RWPE1 (cell line): ENCODE measurements around the gene SPATA31C1.
"Not testable (repeated sequence)": the region's sequence is repeated elsewhere in the genome, so short reads cannot be mapped to it uniquely, and the experiment has no call there.

Experiments
- CTCF ChIA-PET: fragments of 350-600 bp; sonication (Branson Sonifier 250); formaldehyde crosslinking; extraction: SDS; loops from one replicate; lab custom pipeline; 2021; lab: Yijun Ruan, JAX
- POLR2A ChIA-PET: fragments of 400-600 bp; formaldehyde crosslinking; extraction: SDS; loops from one replicate; lab custom pipeline; 2020; ENCODE audit warnings: antibody characterized with exemption; ENCODE audit not compliant: low non-redundant PET; lab: Yijun Ruan, JAX
- DNase-seq: peaks from one replicate; pipeline ENCODE4 v3.0.0; 2012; ENCODE audit warnings: low spot score
- H3K27ac ChIP-seq: fragments of 450-650 bp; 2 replicates; pipeline ENCODE4 v1.5.1; 2017
- TF ChIP-seq, protein P1 (sequence below): fragments of 450-650 bp; conservative IDR thresholded peaks from 2 replicates; pipeline ENCODE4 v1.5.1; 2017; ENCODE audit warnings: low read depth, mild to moderate bottlenecking

SPATA31C1 gene

DNA sequence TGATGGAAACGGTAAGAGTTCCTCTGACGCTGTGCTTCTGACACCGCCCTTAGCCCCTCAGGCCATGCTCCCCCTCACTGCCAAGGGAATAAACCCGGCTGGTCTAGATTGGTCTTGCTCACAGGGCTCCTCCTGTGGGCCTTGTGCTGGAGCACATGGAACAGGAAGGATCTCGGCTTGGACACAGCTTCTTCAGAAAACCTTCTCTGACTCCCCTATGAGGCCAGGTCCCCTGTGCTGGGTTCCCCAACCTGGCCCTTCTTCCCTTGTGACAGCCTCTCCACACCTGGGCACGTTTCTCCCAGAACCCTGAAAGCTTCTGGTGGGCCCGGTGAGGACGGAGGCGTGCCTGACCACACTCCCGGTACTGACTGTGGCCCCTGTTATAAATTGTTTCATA is 26.9 kb upstream of the SPATA31C1 start:
- CTCF ChIA-PET, result no interaction called here
- TF ChIP-seq, protein P1, sequence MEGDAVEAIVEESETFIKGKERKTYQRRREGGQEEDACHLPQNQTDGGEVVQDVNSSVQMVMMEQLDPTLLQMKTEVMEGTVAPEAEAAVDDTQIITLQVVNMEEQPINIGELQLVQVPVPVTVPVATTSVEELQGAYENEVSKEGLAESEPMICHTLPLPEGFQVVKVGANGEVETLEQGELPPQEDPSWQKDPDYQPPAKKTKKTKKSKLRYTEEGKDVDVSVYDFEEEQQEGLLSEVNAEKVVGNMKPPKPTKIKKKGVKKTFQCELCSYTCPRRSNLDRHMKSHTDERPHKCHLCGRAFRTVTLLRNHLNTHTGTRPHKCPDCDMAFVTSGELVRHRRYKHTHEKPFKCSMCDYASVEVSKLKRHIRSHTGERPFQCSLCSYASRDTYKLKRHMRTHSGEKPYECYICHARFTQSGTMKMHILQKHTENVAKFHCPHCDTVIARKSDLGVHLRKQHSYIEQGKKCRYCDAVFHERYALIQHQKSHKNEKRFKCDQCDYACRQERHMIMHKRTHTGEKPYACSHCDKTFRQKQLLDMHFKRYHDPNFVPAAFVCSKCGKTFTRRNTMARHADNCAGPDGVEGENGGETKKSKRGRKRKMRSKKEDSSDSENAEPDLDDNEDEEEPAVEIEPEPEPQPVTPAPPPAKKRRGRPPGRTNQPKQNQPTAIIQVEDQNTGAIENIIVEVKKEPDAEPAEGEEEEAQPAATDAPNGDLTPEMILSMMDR, result no peak
- H3K27ac ChIP-seq, result no peak overlapping the region
- DNase-seq, result no peak
- POLR2A ChIA-PET, result no interaction called here

DNA sequence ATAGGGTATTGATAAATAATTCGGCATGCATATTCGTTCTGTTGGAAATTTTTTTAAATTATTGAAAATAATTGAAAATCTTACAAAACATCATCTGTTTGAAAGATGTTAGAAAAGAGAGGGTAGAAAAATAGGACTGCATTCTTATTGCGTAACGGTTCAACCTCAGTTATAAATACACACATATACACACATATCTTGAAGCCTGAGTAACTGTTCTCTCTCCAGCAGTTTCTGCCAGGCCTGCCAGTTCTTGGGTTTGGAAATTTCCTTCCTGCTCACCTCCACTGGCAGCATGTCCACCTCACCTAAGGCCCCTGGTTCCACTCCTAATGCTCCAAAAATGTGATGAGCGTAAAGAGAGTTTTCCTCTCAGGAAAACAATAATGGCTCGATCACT is 26.0 kb upstream of the SPATA31C1 start:
- no peak for DNase-seq
- TF ChIP-seq, protein P1, result no peak
- POLR2A ChIA-PET, result no interaction called here
- no peak overlapping the region for H3K27ac ChIP-seq
- CTCF ChIA-PET, result no interaction called here

DNA sequence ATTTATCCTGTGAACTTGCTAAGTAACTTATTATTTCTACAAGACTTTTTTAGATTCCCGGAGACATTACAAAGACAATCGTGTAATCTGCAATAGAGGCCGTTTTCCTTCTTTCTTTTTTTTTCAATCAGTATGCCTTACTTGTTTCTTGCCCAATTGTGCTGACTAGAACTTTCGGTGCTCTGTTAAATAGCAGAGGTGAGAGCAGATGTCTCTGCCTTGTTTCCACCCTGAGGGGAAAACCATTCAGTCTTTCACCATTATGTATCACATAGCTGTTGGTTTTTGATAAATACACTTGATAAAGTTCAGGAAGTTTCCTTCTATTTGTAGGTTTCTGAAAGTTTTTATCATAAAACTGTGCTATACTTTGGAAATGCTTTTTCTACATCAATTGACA is 24.8 kb upstream of the SPATA31C1 start:
- no peak for DNase-seq
- ChIA-PET CTCF (interaction anchor here (1.1 kb wide), 1 partner anchor 164 kb away, joined by 6 read pairs; no protein-coding TSS in a partner anchor), POLR2A (no interaction called here)
- no peak overlapping the region for H3K27ac ChIP-seq
- TF ChIP-seq, protein P1, result no peak

DNA sequence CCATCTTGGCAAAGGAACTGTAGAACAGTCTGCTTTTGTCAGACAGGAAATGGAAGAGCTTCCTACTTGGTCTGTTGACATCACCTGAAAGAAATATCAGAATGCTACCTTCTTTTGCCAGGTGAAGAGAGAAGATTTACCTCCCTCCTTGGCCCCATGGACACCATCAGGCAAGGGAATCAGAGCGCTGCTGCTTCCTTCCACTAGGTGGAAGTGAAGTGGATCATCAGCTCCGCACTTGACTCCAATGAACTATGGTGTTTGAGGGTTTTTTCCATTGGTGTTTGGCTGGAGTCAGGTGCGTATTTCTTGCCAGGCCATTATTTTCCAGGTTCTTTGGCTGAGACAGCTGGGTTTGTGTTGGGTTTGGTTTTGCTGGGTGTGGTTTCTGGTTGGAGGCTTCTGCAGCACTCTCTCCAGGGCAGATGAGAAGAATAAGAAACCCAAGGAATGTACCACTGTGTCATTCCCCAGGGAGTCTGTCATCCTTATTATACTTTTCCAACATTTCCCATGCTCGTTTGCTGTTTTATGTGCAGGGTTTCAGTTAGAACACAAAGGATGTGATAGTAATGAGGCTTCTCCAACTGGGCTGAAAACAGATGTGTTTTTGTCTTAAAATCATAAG is 22.6 kb upstream of the SPATA31C1 start:
- no peak for DNase-seq
- TF ChIP-seq, protein P1, result no peak
- no peak overlapping the region for H3K27ac ChIP-seq
- ChIA-PET CTCF (no interaction called here), POLR2A (no interaction called here)

DNA sequence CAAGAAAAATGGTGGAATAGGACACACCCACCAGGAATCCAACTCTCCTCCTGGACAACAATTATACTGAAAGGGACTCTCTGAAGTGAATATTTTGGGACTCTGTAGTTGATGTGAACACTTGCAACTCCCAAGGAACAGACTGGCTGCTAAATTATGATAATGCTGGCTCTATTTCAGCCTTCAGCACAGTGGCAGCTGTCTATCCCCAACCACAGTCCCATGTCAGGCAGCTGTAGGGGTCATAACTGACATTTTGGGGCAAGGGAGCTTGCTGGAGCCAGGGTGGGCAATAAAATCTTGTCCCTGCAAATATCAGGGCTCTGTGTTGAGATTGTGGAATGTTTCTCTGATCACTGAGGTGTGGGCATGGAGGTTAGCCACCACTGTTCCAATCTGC is 20.9 kb upstream of the SPATA31C1 start:
- CTCF ChIA-PET, result interaction anchor here (0.6 kb wide), 1 partner anchor 79 kb away, joined by 4 read pairs; no protein-coding TSS in a partner anchor

DNA sequence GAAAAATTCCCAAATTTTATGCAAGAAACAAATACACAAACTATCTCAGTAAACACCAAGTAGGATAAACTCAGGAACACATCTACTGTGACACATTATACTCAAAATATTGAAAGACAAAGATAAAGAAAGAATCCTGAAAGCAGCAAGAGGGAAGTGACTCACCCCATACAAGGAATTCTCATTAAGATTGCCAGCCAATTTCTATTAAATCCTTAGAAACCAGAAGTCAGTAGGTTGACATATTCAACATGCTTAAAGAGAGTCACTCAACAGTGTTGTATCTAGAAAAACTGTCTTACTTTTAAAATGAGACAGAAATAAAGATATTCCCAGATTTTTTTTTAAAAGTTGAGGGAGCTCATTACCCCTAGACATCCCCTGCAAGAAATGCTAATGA is 19.6 kb upstream of the SPATA31C1 start:
- TF ChIP-seq, protein P1, result no peak
- POLR2A ChIA-PET, result no interaction called here
- CTCF ChIA-PET, result no interaction called here
- H3K27ac ChIP-seq, result no peak overlapping the region
- no peak for DNase-seq

More for the DNA sequence above, 20.9 kb upstream of the SPATA31C1 start:
- H3K27ac ChIP-seq, result no peak overlapping the region
- TF ChIP-seq, protein P1, result no peak
- POLR2A ChIA-PET, result no interaction called here
- no peak for DNase-seq

DNA sequence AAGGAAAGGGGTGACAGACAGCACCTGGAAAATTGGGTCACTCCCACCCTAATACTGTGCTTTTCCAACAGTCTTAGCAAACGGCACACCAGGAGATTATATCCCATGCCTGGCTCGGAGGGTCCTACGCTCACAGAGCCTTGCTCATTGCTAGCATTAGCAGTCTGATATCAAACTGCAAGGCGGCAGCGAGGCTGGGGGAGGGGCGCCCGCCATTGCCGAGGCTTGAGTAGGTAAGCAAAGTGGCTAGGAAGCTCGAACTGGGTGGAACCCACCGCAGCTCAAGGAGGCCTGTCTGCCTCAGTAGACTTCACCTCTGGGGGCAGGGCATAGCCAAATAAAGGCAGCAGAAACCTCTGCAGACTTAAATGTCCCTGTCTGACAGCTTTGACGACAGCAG is 15.4 kb upstream of the SPATA31C1 start:
- H3K27ac ChIP-seq, POLR2A ChIA-PET, DNase-seq, CTCF ChIA-PET: not testable (repeated sequence)
